GM23338 (cell line): ENCODE data around the gene FOXP1. TPM values are rescaled to one million over a fixed set of nuclear protein-coding genes. Genes with fewer than 3 reads are reported as not detected.

Experiments
- ATAC-seq: fragments of 200-7000 bp; cut with Tn5 transposase; 3 replicates; pipeline ENCODE4 v1.9.1; 2020
- DNase-seq: peaks from one replicate; pipeline ENCODE4 v3.0.0-alpha.2; 2015; ENCODE audit warnings: low spot score
- H2AFZ ChIP-seq: fragments of 200-600 bp; sonication (generic); 2 replicates; pipeline ENCODE4 v1.8.0; 2016; ENCODE audit warnings: antibody characterized with exemption, mild to moderate bottlenecking, moderate library complexity
- H3F3A ChIP-seq: fragments of 200-600 bp; sonication (generic); replicated peaks from 2 replicates; pipeline ENCODE4 v1.8.0; 2017; ENCODE audit warnings: antibody characterized with exemption, mixed run types, low read depth
- H3K27ac ChIP-seq: fragments of 200-600 bp; sonication (generic); 2 replicates; pipeline ENCODE4 v1.6.1; 2016; ENCODE audit warnings: low read depth
- H3K27me3 ChIP-seq: fragments of 200-600 bp; sonication (generic); 2 replicates; pipeline ENCODE4 v1.8.0; 2016; ENCODE audit warnings: mild to moderate bottlenecking, mixed run types, moderate library complexity; ENCODE audit not compliant: insufficient read depth
- H3K36me3 ChIP-seq: fragments of 200-600 bp; sonication (generic); 2 replicates; pipeline ENCODE4 v1.8.0; 2016; ENCODE audit warnings: mild to moderate bottlenecking; ENCODE audit not compliant: insufficient read depth
- H3K4me1 ChIP-seq: fragments of 200-600 bp; sonication (generic); 2 replicates; pipeline ENCODE4 v1.8.0; 2016; ENCODE audit warnings: mild to moderate bottlenecking, moderate library complexity; ENCODE audit not compliant: insufficient read depth
- H3K4me2 ChIP-seq: fragments of 200-600 bp; sonication (generic); 2 replicates; pipeline ENCODE4 v1.7.1; 2017; ENCODE audit warnings: mixed run types
- H3K4me3 ChIP-seq: fragments of 200-600 bp; sonication (generic); 2 replicates; pipeline ENCODE4 v1.6.1; 2016; ENCODE audit warnings: mixed run types
- H3K79me2 ChIP-seq: fragments of 200-600 bp; sonication (generic); replicated peaks from 2 replicates; pipeline ENCODE4 v1.8.0; 2017; ENCODE audit warnings: mild to moderate bottlenecking; ENCODE audit not compliant: insufficient read depth
- H3K9me2 ChIP-seq: fragments of 200-600 bp; sonication (generic); 2 replicates; pipeline ENCODE4 v1.8.0; 2017; ENCODE audit not compliant: insufficient read depth
- H4K20me1 ChIP-seq: fragments of 200-600 bp; sonication (generic); replicated peaks from 2 replicates; pipeline ENCODE4 v1.8.0; 2017; ENCODE audit warnings: mild to moderate bottlenecking; ENCODE audit not compliant: insufficient read depth
- H3K27ac Mint-ChIP-seq: 2 replicates; pipeline ENCODE4 v1.8.0; 2020; ENCODE audit warnings: inconsistent platforms, mild to moderate bottlenecking, moderate library complexity, mixed read lengths
- H3K27me3 Mint-ChIP-seq: 3 replicates; pipeline ENCODE4 v1.8.0; 2022; ENCODE audit warnings: low read depth, mild to moderate bottlenecking, moderate library complexity, mixed read lengths, inconsistent platforms; ENCODE audit not compliant: insufficient read depth, poor library complexity
- H3K36me3 Mint-ChIP-seq: 3 replicates; pipeline ENCODE4 v1.8.0; 2021; ENCODE audit warnings: low read depth, mild to moderate bottlenecking, inconsistent platforms, moderate library complexity, mixed read lengths
- H3K4me1 Mint-ChIP-seq: 3 replicates; pipeline ENCODE4 v1.8.0; 2020; ENCODE audit warnings: mild to moderate bottlenecking, inconsistent platforms, mixed read lengths
- H3K4me3 Mint-ChIP-seq: 3 replicates; pipeline ENCODE4 v1.8.0; 2021; ENCODE audit warnings: moderate library complexity, mild to moderate bottlenecking, inconsistent platforms, mixed read lengths
- H3K9me3 Mint-ChIP-seq: 3 replicates; pipeline ENCODE4 v1.8.0; 2020; ENCODE audit warnings: moderate library complexity, mild to moderate bottlenecking, inconsistent platforms, mixed read lengths
- CREB1 ChIP-seq: fragments of 250-450 bp; sonication (Bioruptor Pico); IDR thresholded peaks from 2 replicates; pipeline ENCODE4 v1.5.0; 2020; ENCODE audit warnings: low read depth, mild to moderate bottlenecking, moderate library complexity
- CTCF ChIP-seq, 2 experiments: fragments of 200-600 bp in 1 of 2; sonication (generic) in 1 of 2; conservative IDR thresholded peaks; 2 replicates each; pipeline versions ENCODE4 v1.5.1 to v1.6.1; 2016 to 2017; ENCODE audit warnings: antibody characterized with exemption in 2 of 2, low read depth in 2 of 2, mild to moderate bottlenecking in 2 of 2, moderate library complexity in 1 of 2
- ETS1 ChIP-seq: IDR thresholded peaks from 2 replicates; pipeline ENCODE4 v1.6.1; 2016; ENCODE audit warnings: antibody characterized with exemption
- EZH2phosphoT487 ChIP-seq: fragments of 200-600 bp; sonication (generic); IDR thresholded peaks from one replicate; pipeline ENCODE4 v1.8.1; 2018; ENCODE audit warnings: antibody characterized with exemption; ENCODE audit not compliant: unreplicated experiment
- POLR2AphosphoS5 ChIP-seq: IDR thresholded peaks from 2 replicates; pipeline ENCODE4 v1.6.1; 2016; ENCODE audit warnings: antibody characterized with exemption, low read depth
- polyA plus RNA-seq: library from polyadenylated mRNA; unstranded; fragments of >200 nt; fragmentation: Nextera tagmentation; extraction: Ambion mirVana; gene quantifications from 2 replicates; pipeline ENCODE4 v1.2.1, GENCODE V29; 2016
- total RNA-seq: library from RNA; depleted of rRNA; stranded (reverse); fragments of >200 nt; shearing (Covaris generic); gene quantifications from 2 replicates; pipeline ENCODE4 v1.2.3, GENCODE V29; 2014

The FOXP1 gene
- total and polyA plus RNA-seq, 2 experiments from 2014 or later: 32.9 to 35.5 TPM

- peaks cover 82% of the 10 kb centered on the region for H3K4me1 Mint-ChIP-seq
Observed at GRCh38 chr3:71130471-71131374, 452.8 kb downstream of the FOXP1 start.

GRCh38 chr3:71129611-71130431 lies 453.7 kb downstream of the FOXP1 start:
- Histone ChIP-seq H3K36me3 (no peaks in the 10 kb centered on the region), H3K4me3 (peak overlapping the region; percentile 40), H2AFZ (peak overlapping the region; percentile 3; the same call in 1 of the 2 replicates), H3K4me2 (peak overlapping the region; percentile 68), H3K27ac (peak overlapping the region; percentile 88), H3K4me1 (peaks cover 80% of the 10 kb centered on the region), H3F3A (peaks cover 4% of the 10 kb centered on the region; the same call in 1 of the 2 replicates), H3K79me2 (0 out of 2 replicates have a peak, but pooled peaks cover 6% of the 10 kb centered on the region), H3K27me3 (no peaks in the 10 kb centered on the region), H4K20me1 (no peaks in the 10 kb centered on the region), H3K9me2 (no peaks in the 10 kb centered on the region)
- H3K36me3 Mint-ChIP-seq: no peaks in the 10 kb centered on the region
- peak overlapping the region; percentile 63 for H3K4me3 Mint-ChIP-seq
- peak; percentile 35 for DNase-seq
- peaks cover 4% of the 10 kb centered on the region for H3K27me3 Mint-ChIP-seq
- no peak; the same call in 2 of the 3 replicates for ATAC-seq
- no peak for TF ChIP-seq CTCF (conservative IDR thresholded peaks at IDR 0.05; ENCODE audit: low read depth in 2 of 2)
- TF ChIP-seq EZH2phosphoT487: no peak
- TF ChIP-seq CREB1 (CRISPR knock-in tag): peak; percentile 73
- TF ChIP-seq ETS1: no peak
- no peaks in the 10 kb centered on the region for H3K9me3 Mint-ChIP-seq
- peaks cover 75% of the 10 kb centered on the region for H3K4me1 Mint-ChIP-seq
- peak overlapping the region; percentile 51 for H3K27ac Mint-ChIP-seq

More at GRCh38 chr3:71130471-71131374, 452.8 kb downstream of the FOXP1 start:
- Mint-ChIP-seq H3K36me3 (no peaks in the 10 kb centered on the region), H3K4me3 (peak overlapping the region; percentile 63), H3K27ac (peak overlapping the region; percentile 51; the same call in 1 of the 2 replicates), H3K27me3 (peaks cover 4% of the 10 kb centered on the region), H3K9me3 (no peaks in the 10 kb centered on the region)
- H2AFZ ChIP-seq: peak overlapping the region; percentile 3; the same call in 1 of the 2 replicates
- H3F3A ChIP-seq: peaks cover 4% of the 10 kb centered on the region; the same call in 1 of the 2 replicates
- no peaks in the 10 kb centered on the region for H4K20me1 ChIP-seq
- no peaks in the 10 kb centered on the region for H3K27me3 ChIP-seq
- peak; percentile 70 for DNase-seq
- H3K79me2 ChIP-seq: 0 out of 2 replicates have a peak, but pooled peaks cover 4% of the 10 kb centered on the region
- H3K4me3 ChIP-seq: peak overlapping the region; percentile 40
- H3K9me2 ChIP-seq: no peaks in the 10 kb centered on the region
- H3K36me3 ChIP-seq: no peaks in the 10 kb centered on the region
- peak; percentile 68 for ATAC-seq
- peak overlapping the region; percentile 68 for H3K4me2 ChIP-seq
- H3K27ac ChIP-seq: peak overlapping the region; percentile 88
- TF ChIP-seq POLR2AphosphoS5: no peak
- H3K4me1 ChIP-seq: peaks cover 89% of the 10 kb centered on the region
